GM21737 (cell line): ENCODE measurements around the gene CAPNS1.
"Not testable (repeated sequence)": the region's sequence is repeated elsewhere in the genome, so short reads cannot be mapped to it uniquely, and the experiment has no call there.

ENCODE experiments used
- ATAC-seq: cut with Tn5 transposase; IDR thresholded peaks from one replicate; pipeline ENCODE4 v1.9.1; 2021; ENCODE audit warnings: mild to moderate bottlenecking, moderate library complexity; ENCODE audit not compliant: unreplicated experiment

Gene CAPNS1

GRCh38 chr19:36113894-36114720 is 25.8 kb upstream of the CAPNS1 start:
- peak; percentile 5 for ATAC-seq

DNA sequence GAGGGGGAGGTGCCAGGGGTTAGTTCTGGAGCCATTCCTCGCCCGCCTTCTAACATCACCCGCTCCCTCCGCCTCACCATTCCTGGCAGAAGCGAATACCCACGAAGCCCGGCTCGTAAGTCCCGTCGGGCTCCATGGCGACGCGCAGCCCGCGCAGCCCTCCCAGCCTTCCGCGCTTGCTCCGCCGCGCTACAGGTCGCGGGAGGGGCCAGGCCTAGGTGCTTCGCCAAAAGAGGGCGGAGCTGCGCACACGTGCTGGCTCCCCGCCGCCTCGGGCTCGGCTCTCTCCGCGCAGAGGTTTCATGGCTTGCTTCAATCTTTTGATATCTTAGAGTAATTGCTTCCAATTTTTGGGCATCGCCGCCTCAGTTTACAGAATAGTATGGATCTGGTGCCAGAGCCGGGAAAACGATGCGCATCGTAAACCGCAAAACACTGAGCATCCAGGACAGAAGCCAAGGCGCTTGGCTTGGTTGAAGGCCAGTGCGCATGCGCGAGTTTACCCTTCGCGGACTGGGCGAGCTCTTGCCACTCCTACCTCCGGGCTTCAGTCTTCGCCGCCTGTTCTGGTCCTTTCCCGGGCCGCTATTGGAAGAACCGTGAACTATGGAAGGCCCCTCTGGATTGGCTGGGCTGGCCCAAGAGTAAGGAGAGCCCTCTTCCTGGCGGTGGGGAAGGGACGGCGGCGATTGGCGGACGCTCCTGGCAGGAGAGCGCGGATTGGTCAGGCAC is 25.0 kb upstream of the CAPNS1 start, which contains the start of gene POLR2I:
Gene POLR2I, minus strand, starts transcription at position 155 of the 732 bp plus-strand sequence. Its CDS starts 19 bp downstream, at position 136.
- ATAC-seq = peak; percentile 71

GRCh38 chr19:36115453-36116343 is 24.2 kb upstream of the CAPNS1 start, which contains the start of gene TBCB:
Gene TBCB (plus strand): TSS chr19:36115468. CDS start chr19:36115561, 93 bp downstream.
- peak; percentile 27 for ATAC-seq

DNA sequence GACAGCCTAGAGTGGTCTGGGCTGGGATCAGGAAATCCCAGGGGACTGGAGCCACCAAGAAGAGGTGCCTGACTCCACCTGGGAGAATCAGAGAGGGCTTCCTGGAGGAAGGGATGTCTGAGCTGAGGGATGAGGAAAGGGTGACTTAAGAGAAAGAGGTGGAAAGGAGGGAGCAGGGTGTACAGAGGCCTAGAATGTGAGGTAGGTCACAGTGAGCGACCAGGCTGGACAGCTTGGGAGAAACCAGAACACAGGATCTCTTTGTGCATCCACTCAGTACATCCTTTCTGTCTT is 23.6 kb upstream of the CAPNS1 start:
- no peak for ATAC-seq

GRCh38 chr19:36120092-36120983 is 19.5 kb upstream of the CAPNS1 start:
- ATAC-seq = no peak

- no peak for ATAC-seq
Observed at GRCh38 chr19:36120984-36121358, 18.9 kb upstream of the CAPNS1 start.

GRCh38 chr19:36121486-36122124 is 18.3 kb upstream of the CAPNS1 start:
- ATAC-seq = no peak

DNA sequence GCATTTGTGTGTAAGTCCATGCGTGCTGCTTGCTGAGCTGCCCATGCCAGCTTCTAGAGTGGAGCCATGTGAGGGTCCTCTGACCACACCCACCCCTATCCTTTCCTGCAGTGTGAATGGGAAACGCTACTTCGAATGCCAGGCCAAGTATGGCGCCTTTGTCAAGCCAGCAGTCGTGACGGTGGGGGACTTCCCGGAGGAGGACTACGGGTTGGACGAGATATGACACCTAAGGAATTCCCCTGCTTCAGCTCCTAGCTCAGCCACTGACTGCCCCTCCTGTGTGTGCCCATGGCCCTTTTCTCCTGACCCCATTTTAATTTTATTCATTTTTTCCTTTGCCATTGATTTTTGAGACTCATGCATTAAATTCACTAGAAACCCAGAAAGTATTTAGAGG is 14.3 kb upstream of the CAPNS1 start:
- no peak for ATAC-seq

DNA sequence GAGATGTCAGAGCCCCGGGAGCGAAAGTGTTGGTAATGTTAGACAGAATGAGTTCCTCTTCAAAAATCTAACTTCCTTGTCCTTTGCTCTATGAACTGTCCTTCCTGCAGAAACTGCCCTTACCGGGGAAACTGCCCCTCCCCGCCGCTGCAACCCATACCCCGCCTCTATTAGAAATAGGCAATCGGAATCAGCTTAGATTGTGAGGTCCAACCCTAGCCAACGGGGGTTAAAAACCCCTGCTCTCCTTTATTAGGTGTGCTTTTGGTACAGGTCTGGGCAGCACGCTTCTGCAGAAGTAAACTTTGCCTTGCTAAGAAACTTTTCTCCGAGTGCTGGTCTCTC is 11.5 kb upstream of the CAPNS1 start:
- no peak for ATAC-seq

GRCh38 chr19:36131221-36131620 is 8.6 kb upstream of the CAPNS1 start:
- ATAC-seq = not testable (repeated sequence)

DNA sequence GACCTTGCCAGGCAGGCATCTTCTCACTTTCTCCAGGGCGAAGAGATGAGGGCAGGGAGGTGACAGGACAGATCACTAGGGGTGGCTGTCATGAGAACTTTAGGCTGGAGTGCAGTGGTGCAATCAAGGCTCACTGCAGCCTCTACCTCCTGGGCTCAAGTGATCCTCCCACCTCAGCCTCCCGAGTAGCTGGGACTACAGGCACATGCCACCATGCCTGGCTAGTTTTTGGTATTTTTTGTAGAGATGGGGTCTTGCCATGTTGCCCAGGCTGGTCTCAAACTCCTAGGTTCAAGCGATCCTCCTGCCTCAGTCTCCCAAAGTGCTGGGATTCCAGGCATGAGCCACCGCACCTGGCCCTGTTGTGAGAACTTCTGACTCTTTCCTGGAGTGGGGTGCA is 5.0 kb upstream of the CAPNS1 start:
- not testable (repeated sequence) for ATAC-seq

GRCh38 chr19:36136964-36137686 is 2.7 kb upstream of the CAPNS1 start:
- no peak for ATAC-seq

- ATAC-seq = no peak
Observed at GRCh38 chr19:36139120-36139472, 770 bp upstream of the CAPNS1 start.

GRCh38 chr19:36140304-36141038 is 605 bp downstream of the CAPNS1 start:
- ATAC-seq = no peak

DNA sequence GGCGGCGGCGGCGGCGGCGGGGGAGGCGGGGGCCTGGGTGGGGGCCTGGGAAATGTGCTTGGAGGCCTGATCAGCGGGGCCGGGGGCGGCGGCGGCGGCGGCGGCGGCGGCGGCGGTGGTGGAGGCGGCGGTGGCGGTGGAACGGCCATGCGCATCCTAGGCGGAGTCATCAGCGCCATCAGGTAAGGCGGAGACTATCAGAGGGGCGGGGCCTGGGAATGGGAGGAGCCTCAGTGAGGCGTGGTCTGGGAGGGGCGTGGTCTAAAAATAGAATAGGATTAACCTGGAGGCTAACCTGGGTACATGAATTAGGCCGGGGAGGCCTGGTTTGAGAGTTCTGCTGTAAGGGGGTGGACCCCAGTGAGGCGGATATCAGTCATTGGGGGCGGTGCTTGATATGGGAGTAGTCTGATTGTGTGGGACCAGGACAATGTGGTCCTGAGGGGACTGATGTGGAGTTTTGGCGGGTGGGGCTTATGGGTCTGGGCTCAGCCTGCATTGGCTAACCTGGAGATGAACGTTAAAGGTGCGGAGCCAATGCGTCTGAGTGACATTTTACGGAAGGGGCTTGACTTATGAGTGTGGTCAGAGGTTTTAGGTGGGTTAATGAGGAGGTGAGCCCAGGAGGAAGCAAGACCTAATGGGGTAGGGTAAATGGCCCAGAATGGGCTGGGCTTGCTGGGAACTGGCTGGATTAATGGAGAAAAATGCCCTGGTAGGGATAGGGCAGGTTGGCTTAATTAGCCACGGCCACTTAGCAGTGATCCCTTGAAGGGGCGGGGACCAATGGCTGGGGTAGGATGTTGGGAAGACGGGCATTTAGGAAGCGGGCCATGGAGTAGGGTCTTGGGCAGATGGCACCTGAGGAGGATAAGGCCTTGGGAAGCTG is 1.4 kb downstream of the CAPNS1 start:
- ATAC-seq = peak; percentile 49

DNA sequence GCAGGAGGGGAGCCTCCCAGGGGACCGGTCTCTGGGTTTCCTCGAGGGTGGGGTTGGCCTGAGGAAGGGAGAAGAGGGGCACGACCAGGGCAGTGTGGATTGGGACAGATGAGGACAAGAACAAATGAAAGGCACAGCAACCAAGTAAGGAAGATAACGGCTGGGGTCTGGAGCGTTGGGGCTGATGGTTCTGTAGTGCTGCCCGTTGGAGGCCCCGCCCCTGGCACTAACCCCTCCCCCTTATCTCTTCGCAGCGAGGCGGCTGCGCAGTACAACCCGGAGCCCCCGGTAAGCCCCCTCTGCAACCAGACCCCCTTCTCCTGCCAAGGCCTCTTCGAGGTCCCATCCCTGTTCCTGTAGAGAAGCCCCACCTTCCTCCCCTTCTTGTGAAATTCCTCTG is 2.2 kb downstream of the CAPNS1 start:
- ATAC-seq = no peak

DNA sequence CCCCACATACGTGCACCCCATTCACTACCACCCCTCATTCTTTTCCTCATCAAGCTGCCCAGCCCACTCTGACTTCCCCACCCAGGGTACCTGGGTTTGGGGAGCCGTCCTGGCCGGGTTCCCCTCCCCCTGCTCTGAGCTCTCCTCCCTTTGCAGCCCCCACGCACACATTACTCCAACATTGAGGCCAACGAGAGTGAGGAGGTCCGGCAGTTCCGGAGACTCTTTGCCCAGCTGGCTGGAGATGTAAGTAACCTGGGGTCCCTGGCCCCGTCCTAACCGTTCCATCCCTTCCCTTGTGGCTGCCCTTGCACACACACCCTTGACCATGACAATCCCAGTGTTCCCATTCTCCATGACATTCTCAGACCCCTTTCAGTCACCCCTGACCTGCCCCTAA is 2.6 kb downstream of the CAPNS1 start:
- no peak for ATAC-seq

DNA sequence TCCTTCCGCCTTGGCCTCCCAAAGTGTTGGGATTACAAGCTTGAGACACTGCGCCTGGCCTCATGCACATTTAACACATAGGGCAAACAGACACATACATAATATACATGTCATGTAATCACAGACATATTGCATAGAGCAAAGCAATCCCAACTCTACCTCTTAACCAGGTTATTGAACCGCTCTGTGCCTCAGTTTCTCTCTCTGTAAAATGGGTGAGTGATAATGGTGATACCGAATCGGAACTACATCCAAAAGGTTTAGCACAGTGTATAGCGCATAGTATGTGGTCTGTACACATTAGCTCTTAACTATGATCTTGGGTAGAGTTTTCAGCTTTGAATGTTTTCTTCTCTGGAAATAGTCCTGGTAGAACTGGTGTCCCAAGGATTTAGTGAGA is 4.8 kb downstream of the CAPNS1 start:
- no peak for ATAC-seq
